Heart right ventricle (tissue), 16 donors: ENCODE data around the gene DCTN2. TPM values are rescaled to one million over a fixed set of nuclear protein-coding genes. Genes with fewer than 3 reads are reported as not detected.
"Not testable (repeated sequence)": the region's sequence is repeated elsewhere in the genome, so short reads cannot be mapped to it uniquely, and the experiment has no call there.

ENCODE experiments used
- ATAC-seq, 8 donors: fragments of 200-7000 bp; cut with Tn5 transposase; one replicate each; pipeline ENCODE4 v1.9.1; 2020; ENCODE audit warnings: mild to moderate bottlenecking in 8 of 8, moderate library complexity in 8 of 8, moderate number of reproducible peaks in 1 of 8
- DNase-seq, 2 donors: peaks; one replicate each; pipeline ENCODE4 v3.0.0-alpha.2; 2020
- H3K27ac ChIP-seq, 10 donors: fragments of 200-600 bp; sonication (generic) in 2 of 10; one replicate each; pipeline versions ENCODE4 v1.5.0 to v1.8.0; 2020 to 2022; ENCODE audit warnings: mild to moderate bottlenecking in 3 of 10
- H3K27me3 ChIP-seq, 7 donors: fragments of 200-600 bp; one replicate each; pipeline ENCODE4 v1.8.0; 2021 to 2022; ENCODE audit warnings: mild to moderate bottlenecking in 2 of 7
- H3K36me3 ChIP-seq, 9 donors: fragments of 200-600 bp; sonication (generic) in 1 of 9; one replicate each; pipeline versions ENCODE4 v1.5.0 to v1.8.0; 2020 to 2022; ENCODE audit warnings: mild to moderate bottlenecking in 2 of 9
- H3K4me1 ChIP-seq, 9 donors: fragments of 200-600 bp; sonication (generic) in 1 of 9; one replicate each; pipeline versions ENCODE4 v1.5.0 to v1.8.0; 2020 to 2022; ENCODE audit warnings: mild to moderate bottlenecking in 4 of 9
- H3K4me3 ChIP-seq, 10 donors: fragments of 200-600 bp; sonication (generic) in 2 of 10; one replicate each; pipeline versions ENCODE4 v1.5.0 to v1.8.0; 2020 to 2022; ENCODE audit warnings: mild to moderate bottlenecking in 7 of 10, moderate library complexity in 2 of 10
- H3K9me3 ChIP-seq, 11 donors: fragments of 200-600 bp in 10 of 11; sonication (generic) in 2 of 11; one replicate each; pipeline versions ENCODE4 v1.5.0 to v1.8.0; 2013 to 2022; ENCODE audit warnings: mild to moderate bottlenecking in 2 of 11, control low read depth in 1 of 11, moderate library complexity in 1 of 11
- CTCF ChIP-seq, 9 donors: fragments of 200-600 bp; sonication (generic) in 2 of 9; IDR thresholded peaks; one replicate each; pipeline versions ENCODE4 v1.5.0 to v1.8.0; 2021 to 2022; ENCODE audit warnings: antibody characterized with exemption in 9 of 9, mild to moderate bottlenecking in 5 of 9, moderate library complexity in 1 of 9
- WGBS, 2 donors: extraction: QIAGEN DNeasy Blood & Tissue Kit; methylation state at CpG; one replicate each; pipeline ENCODE4 v1.1.7; 2013; ENCODE audit warnings: inconsistent platforms in 1 of 2; 5-methylcytosine and 5-hydroxymethylcytosine counted together
- intact Hi-C, 10 donors: fragments of 100-400 bp; cut with DNase I; formaldehyde crosslinking; loops; one replicate each; pipeline versions ENCODE4 v1.11.1 to v1.14.2; 2022
- polyA plus RNA-seq, 2 donors: library from polyadenylated mRNA; stranded (reverse); fragments of 200-250 nt; gene quantifications; one replicate each; pipeline ENCODE4 v1.2.3, GENCODE V29; 2013
- total RNA-seq, 10 donors: library from RNA; stranded (reverse); fragmentation: NEBNext Ultra II Directional in 3 of 10; extraction: Animal tissue kit (Norgen Biotek cat#: 25700) in 3 of 10; gene quantifications; one replicate each; pipeline versions ENCODE4 v1.2.1 to v1.2.4, GENCODE V29; 2021 to 2023
- donor health status: Arrhythmogenic right ventricular cardiomyopathy.
- donor health status: ischemic (EF 13 %, LVEDD 7.1; RV severe dilation, severe dysfunction).
- donor health status: healthy with polysubstance abuse.
- donor health status: DM: no; HTN: yes; CAD: no.
- donor health status: DM: no; HTN: no; CAD: no.
- donor health status: ischemic (EF 25% LVEDD 6.9; RV normal size, moderate dysfunction).
- donor health status: ischemic (EF 25% LVEDD 5.7; RV mildly dilated, moderate dysfunction).
- donor health status: healthy.
- donor health status: DM: yes; HTN: yes; CAD: no.
- donor health status: Ischemic cardiomyopathy.
- donor health status: ischemic (EF 35%, LVEDD 5.7; RV mildly dilated, moderate dysfunction).
- donor health status: nonischemic (EF 11% LVEDD 7.7; RV severe dilation, severe dysfunction).
- donor health status: DM: yes; HTN: yes; CAD: no.
- donor health status: PGD.
- donor health status: ischemic (EF 29% LVEDD 5.4; RV normal size, mild dysfunction).
- donor health status: nonischemic (EF 23%, LVEDD 6.1; RV moderate dilation, normal function).

The DCTN2 gene
- total and polyA plus RNA-seq, 12 donors, result 45.9 to 174 (median 101) TPM

- no peak for ATAC-seq
- peaks cover 4 to 89% (median 41%) of the 10 kb centered on the region in 9 donors for H3K36me3 ChIP-seq
- TF ChIP-seq CTCF (IDR thresholded peaks at IDR 0.05), result no peak
Observed at GRCh38 chr12:57496822-57497221, 50.2 kb downstream of the DCTN2 start.

GRCh38 chr12:57495051-57495701 lies 51.8 kb downstream of the DCTN2 start:
- H3K27ac ChIP-seq, H3K4me1 ChIP-seq, ATAC-seq, H3K4me3 ChIP-seq, H3K27me3 ChIP-seq, intact Hi-C loops, DNase-seq, H3K9me3 ChIP-seq: not testable (repeated sequence)
- WGBS, 2 donors, result 96 to 97% methylated on average over 38 to 45 of the region's 48 CpGs
- peaks cover 0 to 89% (median 43%) of the 10 kb centered on the region in 9 donors for H3K36me3 ChIP-seq

More at GRCh38 chr12:57496822-57497221, 50.2 kb downstream of the DCTN2 start:
- Histone ChIP-seq H3K27me3 (no peaks in the 10 kb centered on the region), H3K27ac (no peak overlapping the region), H3K9me3 (no peaks in the 10 kb centered on the region), H3K4me1 (no peaks in the 10 kb centered on the region), H3K4me3 (no peak overlapping the region)
- no peak for DNase-seq
- intact Hi-C loops, result no loop called here

- H3K27me3 ChIP-seq, result no peaks in the 10 kb centered on the region
- peaks cover 0 to 68% (median 26%) of the 10 kb centered on the region in 9 donors for H3K36me3 ChIP-seq
- DNase-seq (no peak), ATAC-seq (no peak)
- no peak for TF ChIP-seq CTCF (IDR thresholded peaks at IDR 0.05)
- intact Hi-C loops, result no loop called here
- peaks cover 9 to 21% (median 13%) of the 10 kb centered on the region in 9 donors for H3K4me1 ChIP-seq
- no peak overlapping the region for H3K27ac ChIP-seq
- WGBS, 2 donors, result 89 to 92% methylated on average over 15 of the region's 15 CpGs
- no peaks in the 10 kb centered on the region for H3K9me3 ChIP-seq
- H3K4me3 ChIP-seq, result no peak overlapping the region
Observed at GRCh38 chr12:57491393-57492280, 55.4 kb downstream of the DCTN2 start.

GRCh38 chr12:57490126-57490525 lies 56.9 kb downstream of the DCTN2 start:
- no peaks in the 10 kb centered on the region for H3K27me3 ChIP-seq
- H3K4me3 ChIP-seq, result no peak overlapping the region
- WGBS, 2 donors, result 94 to 99% methylated on average over 4 of the region's 4 CpGs
- no peak for ATAC-seq
- H3K27ac ChIP-seq, result no peak overlapping the region
- no peaks in the 10 kb centered on the region for H3K9me3 ChIP-seq
- no peak for TF ChIP-seq CTCF (IDR thresholded peaks at IDR 0.05)
- DNase-seq, result no peak
- peaks cover 9 to 21% (median 13%) of the 10 kb centered on the region in 9 donors for H3K4me1 ChIP-seq
- intact Hi-C loops, result no loop called here
- peaks cover 0 to 53% (median 23%) of the 10 kb centered on the region in 9 donors for H3K36me3 ChIP-seq
